Measurements from ENCODE around the gene SSC5D. TPM values are rescaled to one million over a fixed set of nuclear protein-coding genes. Genes with fewer than 3 reads are reported as not detected.

The SSC5D gene
- total RNA-seq, 1 donor from 2014 or later = 3.7 TPM

DNA sequence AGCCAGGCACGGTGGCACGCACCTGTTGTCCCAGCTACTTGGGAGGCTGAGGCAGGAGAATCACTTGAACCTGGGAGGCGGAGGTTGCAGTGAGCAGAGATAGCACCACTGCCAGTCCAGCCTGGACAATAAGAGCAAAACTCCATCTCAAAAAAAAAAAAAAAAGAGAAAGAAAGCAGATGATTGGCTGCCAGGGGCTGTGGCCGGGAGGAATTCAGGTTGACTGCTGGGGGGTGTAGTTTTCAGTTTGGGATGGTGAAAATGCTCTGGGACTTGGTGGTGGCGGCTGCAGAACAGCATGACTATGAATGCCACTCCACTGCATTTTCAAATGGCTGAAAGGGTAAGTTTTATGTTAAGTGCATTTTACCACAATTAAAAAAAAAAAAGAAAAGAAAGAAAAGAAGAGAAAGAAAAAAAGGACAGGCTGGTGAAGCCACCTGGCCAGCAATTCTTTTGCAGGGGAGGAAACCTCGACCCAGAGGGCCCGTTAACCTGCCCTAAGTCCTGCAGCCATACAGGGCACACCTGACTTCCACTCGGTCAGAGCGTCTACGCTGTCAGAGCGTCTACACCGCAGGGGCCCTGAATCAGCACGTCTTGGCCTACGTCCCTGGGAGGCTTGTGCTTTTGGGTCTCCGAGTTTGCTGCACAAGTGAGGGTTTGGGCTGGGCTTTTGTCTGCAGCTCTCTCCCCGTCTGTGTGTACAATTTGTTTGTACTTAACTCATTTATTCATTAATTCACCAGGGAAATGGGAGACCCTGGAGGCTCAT is 30.4 kb upstream of the SSC5D start:
- H3K27ac ChIP-seq (replicated peaks) = no peak overlapping the region
- H3K4me1 ChIP-seq = peaks cover 29% of the 10 kb centered on the region
- no peaks in the 10 kb centered on the region for H3K9me3 ChIP-seq (replicated peaks)
- no peak for DNase-seq
- no peaks in the 10 kb centered on the region for H3K36me3 ChIP-seq
- intact Hi-C loops (cut with micrococcal nuclease) = no loop called here
- no peak overlapping the region for H3K4me3 ChIP-seq
- TF ChIP-seq, protein P1, sequence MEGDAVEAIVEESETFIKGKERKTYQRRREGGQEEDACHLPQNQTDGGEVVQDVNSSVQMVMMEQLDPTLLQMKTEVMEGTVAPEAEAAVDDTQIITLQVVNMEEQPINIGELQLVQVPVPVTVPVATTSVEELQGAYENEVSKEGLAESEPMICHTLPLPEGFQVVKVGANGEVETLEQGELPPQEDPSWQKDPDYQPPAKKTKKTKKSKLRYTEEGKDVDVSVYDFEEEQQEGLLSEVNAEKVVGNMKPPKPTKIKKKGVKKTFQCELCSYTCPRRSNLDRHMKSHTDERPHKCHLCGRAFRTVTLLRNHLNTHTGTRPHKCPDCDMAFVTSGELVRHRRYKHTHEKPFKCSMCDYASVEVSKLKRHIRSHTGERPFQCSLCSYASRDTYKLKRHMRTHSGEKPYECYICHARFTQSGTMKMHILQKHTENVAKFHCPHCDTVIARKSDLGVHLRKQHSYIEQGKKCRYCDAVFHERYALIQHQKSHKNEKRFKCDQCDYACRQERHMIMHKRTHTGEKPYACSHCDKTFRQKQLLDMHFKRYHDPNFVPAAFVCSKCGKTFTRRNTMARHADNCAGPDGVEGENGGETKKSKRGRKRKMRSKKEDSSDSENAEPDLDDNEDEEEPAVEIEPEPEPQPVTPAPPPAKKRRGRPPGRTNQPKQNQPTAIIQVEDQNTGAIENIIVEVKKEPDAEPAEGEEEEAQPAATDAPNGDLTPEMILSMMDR (IDR thresholded peaks at IDR 0.05; ENCODE audit: borderline replicate concordance) = no peak
- peaks cover 6% of the 10 kb centered on the region for H3K27me3 ChIP-seq (ENCODE audit: low read depth)

DNA sequence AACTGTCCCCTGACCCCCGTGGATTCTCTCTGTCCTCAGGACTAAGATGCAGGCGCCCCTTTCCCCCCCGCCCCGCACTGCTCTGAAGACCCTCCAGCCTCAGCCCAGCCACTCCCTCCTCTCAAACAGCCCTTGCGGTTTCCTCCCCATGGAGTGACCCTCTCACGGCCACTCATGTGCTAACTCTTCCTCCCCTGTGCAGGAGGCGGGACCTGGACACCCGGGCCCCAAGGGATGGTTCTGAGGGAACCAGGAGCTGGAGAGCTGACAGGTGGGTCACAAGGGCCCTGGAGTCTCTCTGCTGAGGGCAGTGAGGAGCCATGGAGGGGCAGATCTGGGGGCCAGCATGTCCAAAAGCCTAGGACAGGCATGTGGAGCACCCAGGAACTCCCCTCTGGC is 28.7 kb upstream of the SSC5D start:
- Histone ChIP-seq H3K9me3 (replicated peaks) (no peaks in the 10 kb centered on the region), H3K27me3 (ENCODE audit: low read depth) (no peaks in the 10 kb centered on the region), H3K36me3 (no peaks in the 10 kb centered on the region), H3K27ac (replicated peaks) (peak overlapping the region; percentile 93), H3K4me3 (no peak overlapping the region), H3K4me1 (peaks cover 29% of the 10 kb centered on the region)
- TF ChIP-seq, protein P1 (IDR thresholded peaks at IDR 0.05; ENCODE audit: borderline replicate concordance) = no peak
- intact Hi-C loops (cut with micrococcal nuclease) = no loop called here
- DNase-seq = no peak

DNA sequence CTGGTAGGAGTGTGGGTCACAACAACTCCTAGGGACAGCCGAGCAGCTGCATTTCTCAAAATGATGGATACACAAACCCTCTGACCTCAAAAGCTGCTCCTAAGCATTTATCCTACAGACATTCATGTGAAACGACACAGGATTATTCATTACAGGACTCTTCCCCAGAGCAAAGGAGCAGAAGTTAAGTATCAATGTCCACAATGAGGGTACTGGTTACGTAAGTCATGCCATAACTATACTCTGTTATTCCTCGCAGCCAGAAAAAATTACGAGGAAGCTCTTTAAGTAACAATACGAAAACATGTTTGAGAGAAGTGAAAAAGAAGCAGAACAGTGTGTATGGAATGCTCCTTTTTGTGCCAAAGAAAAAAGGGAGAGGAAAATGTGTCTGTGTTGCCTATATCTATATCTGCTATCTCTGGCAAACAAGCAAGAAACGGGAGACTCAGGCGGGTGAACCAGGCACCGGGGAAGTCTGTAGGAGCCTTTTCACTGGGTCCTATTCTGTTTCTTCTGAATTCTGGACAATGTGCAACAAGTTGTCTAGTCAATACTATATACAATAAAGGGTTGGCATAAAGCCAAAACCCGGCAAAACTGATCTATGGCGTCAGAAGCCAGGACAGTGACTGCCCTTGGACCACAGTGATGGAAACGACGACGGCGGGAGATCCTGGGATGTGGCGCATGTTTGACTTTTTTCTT is 28.1 kb upstream of the SSC5D start:
- Histone ChIP-seq H3K4me3 (peak overlapping the region; percentile 81), H3K36me3 (no peaks in the 10 kb centered on the region), H3K4me1 (peaks cover 29% of the 10 kb centered on the region), H3K27me3 (ENCODE audit: low read depth) (no peaks in the 10 kb centered on the region), H3K27ac (replicated peaks) (peak overlapping the region; percentile 93), H3K9me3 (replicated peaks) (no peaks in the 10 kb centered on the region)
- no peak for DNase-seq
- intact Hi-C loops (cut with micrococcal nuclease) = no loop called here
- TF ChIP-seq, protein P1 (IDR thresholded peaks at IDR 0.05; ENCODE audit: borderline replicate concordance) = no peak

DNA sequence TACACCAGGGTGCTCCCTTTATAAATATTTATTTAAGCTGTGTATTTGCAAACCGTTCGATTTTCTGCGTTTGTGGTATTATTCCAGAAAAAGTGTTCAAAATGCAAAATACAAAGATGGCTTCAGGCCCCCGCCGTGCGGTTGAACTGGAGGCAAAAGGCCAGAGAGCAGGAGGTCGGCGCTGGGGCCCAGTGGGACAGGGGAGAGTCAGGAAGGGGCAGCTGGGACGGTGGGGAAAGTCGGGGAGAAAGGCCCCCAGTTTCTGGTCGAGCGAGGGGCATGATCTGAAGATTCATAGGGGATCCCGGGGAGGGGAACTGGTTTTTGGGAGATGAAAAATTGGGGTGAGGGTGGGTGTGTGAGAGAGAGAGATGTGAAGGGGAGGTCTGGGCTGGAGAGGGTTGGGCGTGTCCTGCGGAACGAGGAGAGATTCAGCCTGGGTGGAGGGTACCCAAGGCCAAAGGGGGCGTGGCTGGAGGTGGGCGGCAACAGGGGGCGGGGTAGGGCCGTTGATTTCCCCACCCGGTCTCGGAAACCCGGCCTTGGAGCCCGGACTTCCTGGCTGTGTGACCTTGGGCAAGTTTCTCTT is 27.5 kb upstream of the SSC5D start:
- TF ChIP-seq, protein P1 (IDR thresholded peaks at IDR 0.05; ENCODE audit: borderline replicate concordance) = no peak
- DNase-seq = peak; percentile 86
- H3K27ac ChIP-seq (replicated peaks) = peak overlapping the region; percentile 93
- intact Hi-C loops (cut with micrococcal nuclease) = no loop called here
- H3K36me3 ChIP-seq = no peaks in the 10 kb centered on the region
- H3K4me3 ChIP-seq = peak overlapping the region; percentile 81
- H3K27me3 ChIP-seq (ENCODE audit: low read depth) = no peaks in the 10 kb centered on the region
- H3K4me1 ChIP-seq = peaks cover 29% of the 10 kb centered on the region
- H3K9me3 ChIP-seq (replicated peaks) = no peaks in the 10 kb centered on the region

DNA sequence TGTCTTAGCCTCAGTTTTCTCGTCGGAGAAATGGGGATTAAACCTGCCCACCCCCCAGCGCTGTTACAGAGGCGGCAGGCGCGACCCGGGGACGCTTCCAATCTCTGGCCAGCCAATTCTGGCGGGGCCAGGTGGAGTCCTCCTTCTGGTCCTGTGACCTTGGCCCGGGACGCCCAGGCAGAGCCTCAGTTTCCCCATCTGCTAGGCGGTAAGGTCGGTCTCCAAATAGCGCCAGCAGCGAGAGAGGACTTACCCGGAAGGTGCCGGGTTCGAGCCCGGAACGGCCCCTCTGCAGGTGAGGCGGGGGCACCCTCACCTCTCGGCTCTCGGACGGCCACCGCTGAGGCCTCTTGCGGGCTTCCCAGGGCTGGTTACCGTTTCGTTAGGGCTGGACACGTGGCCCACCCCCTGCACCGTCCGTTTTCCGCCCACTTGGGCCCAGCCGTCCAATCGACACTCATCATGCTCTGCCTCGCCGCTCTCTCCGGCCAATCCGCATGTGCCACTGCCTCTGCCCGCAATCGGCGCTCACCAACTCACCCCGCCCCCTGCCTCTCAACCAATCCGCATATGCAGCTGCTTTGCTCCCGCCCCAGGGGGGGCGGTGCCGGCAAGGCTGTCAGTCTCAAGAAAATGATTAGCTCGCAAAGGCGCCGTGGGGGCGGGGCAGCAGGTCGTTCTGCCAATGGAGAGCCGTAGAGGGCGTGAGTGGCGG is 26.8 kb upstream of the SSC5D start, which contains the start of gene ISOC2:
ISOC2 (minus strand) TSS at position 384 of the 715 bp plus-strand sequence. CDS start 5,156 bp downstream, outside the sequence.
- Histone ChIP-seq H3K36me3 (no peaks in the 10 kb centered on the region), H3K9me3 (replicated peaks) (no peaks in the 10 kb centered on the region), H3K4me3 (peak within 1 kb of the TSS; percentile 81), H3K27me3 (ENCODE audit: low read depth) (no peaks in the 10 kb centered on the region), H3K27ac (replicated peaks) (peak within 1 kb of the TSS; percentile 93), H3K4me1 (peaks cover 29% of the 10 kb centered on the region)
- DNase-seq = peak; percentile 100
- intact Hi-C loops (cut with micrococcal nuclease) = no loop called here
- TF ChIP-seq, protein P1 (IDR thresholded peaks at IDR 0.05; ENCODE audit: borderline replicate concordance) = no peak
